SU-DHL-6 (cell line): Measurements from ENCODE around the gene ELMOD3.

ENCODE experiments used
- H2AFZ ChIP-seq: fragments of 200-600 bp; sonication (generic); 2 replicates; pipeline ENCODE4 v1.6.1; 2014; ENCODE audit warnings: low read depth, mild to moderate bottlenecking, moderate library complexity, mixed read lengths, antibody characterized with exemption, low read length; ENCODE audit not compliant: severe bottlenecking
- H3F3A ChIP-seq: fragments of 200-600 bp; shearing (Covaris generic); 2 replicates; pipeline ENCODE4 v1.6.0; 2016; ENCODE audit warnings: antibody characterized with exemption, mild to moderate bottlenecking; ENCODE audit not compliant: insufficient read depth
- H3K27ac ChIP-seq: fragments of 200-600 bp; sonication (generic); 2 replicates; pipeline ENCODE4 v1.5.1; 2016; ENCODE audit warnings: low read depth, mild to moderate bottlenecking, low read length, moderate library complexity, mixed read lengths
- H3K27me3 ChIP-seq: fragments of 200-600 bp; sonication (generic), shearing (Covaris generic); 2 replicates; pipeline ENCODE4 v1.6.0; 2014; ENCODE audit warnings: mild to moderate bottlenecking, low read length
- H3K36me3 ChIP-seq: fragments of 200-600 bp; sonication (generic); 2 replicates; pipeline ENCODE4 v1.6.1; 2014; ENCODE audit warnings: mild to moderate bottlenecking, low read length, mixed read lengths
- H3K4me2 ChIP-seq: fragments of 300-600, 200-600 bp; shearing (Covaris generic), sonication (generic); 2 replicates; pipeline ENCODE4 v1.6.0; 2014; ENCODE audit warnings: low read length, low read depth, mild to moderate bottlenecking; ENCODE audit not compliant: poor library complexity, severe bottlenecking
- H3K4me3 ChIP-seq: fragments of 200-600 bp; sonication (generic); 2 replicates; pipeline ENCODE4 v1.5.1; 2014; ENCODE audit warnings: antibody characterized with exemption, low read length, mild to moderate bottlenecking, mixed read lengths; ENCODE audit not compliant: insufficient read depth, poor library complexity, severe bottlenecking
- H3K79me2 ChIP-seq: fragments of 200-600 bp; sonication (generic); 2 replicates; pipeline ENCODE4 v1.6.1; 2014; ENCODE audit warnings: mild to moderate bottlenecking, low read length, moderate library complexity; ENCODE audit not compliant: insufficient read depth
- H3K9ac ChIP-seq: fragments of 200-600 bp; sonication (generic); 2 replicates; pipeline ENCODE4 v1.7.0; 2014; ENCODE audit warnings: mild to moderate bottlenecking, low read length
- H3K9me2 ChIP-seq: fragments of 200-600 bp; sonication (generic); replicated peaks from 2 replicates; pipeline ENCODE4 v1.6.1; 2014; ENCODE audit warnings: low read length; ENCODE audit not compliant: insufficient read depth
- H3K9me3 ChIP-seq: fragments of 200-600 bp; sonication (generic); 2 replicates; pipeline ENCODE4 v1.6.1; 2014; ENCODE audit warnings: low read length, mixed read lengths; ENCODE audit not compliant: insufficient read depth
- H4K20me1 ChIP-seq: fragments of 200-600 bp; sonication (generic); 2 replicates; pipeline ENCODE4 v1.6.1; 2014; ENCODE audit warnings: low read depth, mild to moderate bottlenecking, antibody characterized with exemption, low read length, moderate library complexity, mixed read lengths
- CTCF ChIP-seq: fragments of 200-600 bp; sonication (generic); IDR thresholded peaks from one replicate; pipeline ENCODE4 v1.5.1; 2017; ENCODE audit warnings: antibody characterized with exemption, mild to moderate bottlenecking, low read length, moderate library complexity; ENCODE audit not compliant: insufficient read depth, poor library complexity, severe bottlenecking
- EZH2phosphoT487 ChIP-seq: fragments of 200-600 bp; sonication (generic), shearing (Covaris generic); conservative IDR thresholded peaks from 2 replicates; pipeline ENCODE4 v1.6.1; 2018; ENCODE audit warnings: mild to moderate bottlenecking, antibody characterized with exemption, low read length, moderate library complexity, mixed read lengths

Gene ELMOD3

GRCh38 chr2:85344356-85344954 is 10.1 kb upstream of the ELMOD3 start:
- Histone ChIP-seq H3K27me3 (no peaks in the 10 kb centered on the region), H2AFZ (no peak overlapping the region), H3K9me2 (no peaks in the 10 kb centered on the region), H3K4me3 (no peak overlapping the region), H3K9me3 (no peaks in the 10 kb centered on the region), H3K36me3 (no peaks in the 10 kb centered on the region), H3K4me2 (no peak overlapping the region), H3K79me2 (no peaks in the 10 kb centered on the region), H3F3A (no peaks in the 10 kb centered on the region), H3K27ac (no peak overlapping the region), H4K20me1 (no peaks in the 10 kb centered on the region), H3K9ac (no peak overlapping the region)
- no peak for TF ChIP-seq CTCF
- no peak for TF ChIP-seq EZH2phosphoT487

DNA sequence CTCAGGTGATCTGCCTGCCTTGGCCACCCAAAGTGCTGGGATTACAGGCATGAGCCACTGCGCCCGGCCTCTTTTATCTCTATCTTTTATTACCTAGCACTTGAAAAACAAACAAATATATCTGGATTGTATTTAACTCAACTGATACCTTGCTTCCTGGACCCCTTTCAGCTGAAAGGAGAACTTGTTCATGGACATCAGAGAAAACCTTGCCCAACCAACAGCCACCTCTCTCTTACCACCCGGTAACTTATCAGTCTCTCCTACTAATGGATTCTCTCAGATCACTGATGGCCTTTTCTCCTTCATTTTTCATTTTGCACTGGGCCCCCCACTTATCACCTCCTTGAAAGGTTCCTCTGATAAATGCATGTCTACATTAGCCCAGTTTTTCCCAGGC is 7.0 kb upstream of the ELMOD3 start:
- H3K4me3 ChIP-seq: no peak overlapping the region
- no peaks in the 10 kb centered on the region for H3K9me2 ChIP-seq
- H4K20me1 ChIP-seq: no peaks in the 10 kb centered on the region
- no peaks in the 10 kb centered on the region for H3K27me3 ChIP-seq
- H3K9me3 ChIP-seq: no peaks in the 10 kb centered on the region
- H3K9ac ChIP-seq: no peak overlapping the region
- H3F3A ChIP-seq: no peaks in the 10 kb centered on the region
- TF ChIP-seq CTCF (no peak), EZH2phosphoT487 (no peak)
- H3K27ac ChIP-seq: no peak overlapping the region
- H3K4me2 ChIP-seq: no peak overlapping the region
- no peak overlapping the region for H2AFZ ChIP-seq
- no peaks in the 10 kb centered on the region for H3K36me3 ChIP-seq
- 0 out of 2 replicates have a peak, but pooled peaks cover 2% of the 10 kb centered on the region for H3K79me2 ChIP-seq

- peaks cover 18% of the 10 kb centered on the region for H3K79me2 ChIP-seq
- peak overlapping the region; percentile 23; the same call in 1 of the 2 replicates for H3K27ac ChIP-seq
- no peaks in the 10 kb centered on the region for H3K9me3 ChIP-seq
- H3K4me2 ChIP-seq: peak overlapping the region; percentile 94
- no peak for TF ChIP-seq EZH2phosphoT487
- TF ChIP-seq CTCF: no peak
- peak overlapping the region; percentile 57 for H2AFZ ChIP-seq
- no peaks in the 10 kb centered on the region for H3K27me3 ChIP-seq
- H3K4me3 ChIP-seq: peak overlapping the region; percentile 64
- H3K9ac ChIP-seq: peak overlapping the region; percentile 78
- no peaks in the 10 kb centered on the region for H3K36me3 ChIP-seq
- no peaks in the 10 kb centered on the region; the same call in 1 of the 2 replicates for H3F3A ChIP-seq
- no peaks in the 10 kb centered on the region for H4K20me1 ChIP-seq
- no peaks in the 10 kb centered on the region for H3K9me2 ChIP-seq
Measured at GRCh38 chr2:85353876-85354285, 688 bp upstream of the ELMOD3 start.
